Hypothalamus (tissue), 51 donors: ENCODE results near the gene ARPP21.
A peak's percentile ranks its signal among the peaks of the same experiment; 100 is the strongest.

Experiments used
- DNase-seq, 51 donors: peaks; one replicate each; lab custom pipeline; 2025; lab: John Stamatoyannopoulos, UW

The ARPP21 gene

GRCh38 chr3:35671483-35671882 is 32.2 kb downstream of the ARPP21 start:
- DNase-seq: no peak

GRCh38 chr3:35673017-35673416 is 33.7 kb downstream of the ARPP21 start:
- DNase-seq: no peak

GRCh38 chr3:35674451-35675109 is 35.3 kb downstream of the ARPP21 start:
- no peak for DNase-seq

- no peak for DNase-seq
Observed at GRCh38 chr3:35675206-35675605, 35.9 kb downstream of the ARPP21 start.

- no peak for DNase-seq
Observed at GRCh38 chr3:35675621-35676020, 36.3 kb downstream of the ARPP21 start.

- DNase-seq: no peak
Observed at GRCh38 chr3:35677797-35678196, 38.5 kb downstream of the ARPP21 start.

GRCh38 chr3:35678643-35679161 is 39.4 kb downstream of the ARPP21 start:
- peak in 1 of 51 donors; percentile 18 for DNase-seq

GRCh38 chr3:35679409-35680080 is 40.2 kb downstream of the ARPP21 start:
- peak in 1 of 51 donors; percentile 24 for DNase-seq

- DNase-seq: no peak
Observed at GRCh38 chr3:35680866-35681650, 41.7 kb downstream of the ARPP21 start.

GRCh38 chr3:35685153-35685552 is 45.8 kb downstream of the ARPP21 start:
- no peak for DNase-seq

- DNase-seq: no peak
Observed at GRCh38 chr3:35688826-35689225, 49.5 kb downstream of the ARPP21 start.

GRCh38 chr3:35690271-35690670 is 50.9 kb downstream of the ARPP21 start:
- no peak for DNase-seq

- no peak for DNase-seq
Observed at GRCh38 chr3:35705904-35706303, 66.6 kb downstream of the ARPP21 start.

- no peak for DNase-seq
Observed at GRCh38 chr3:35707904-35708303, 68.6 kb downstream of the ARPP21 start.

GRCh38 chr3:35708394-35709271 is 69.3 kb downstream of the ARPP21 start:
- no peak for DNase-seq

GRCh38 chr3:35709691-35710090 is 70.4 kb downstream of the ARPP21 start:
- no peak for DNase-seq

GRCh38 chr3:35710554-35710953 is 71.2 kb downstream of the ARPP21 start:
- DNase-seq: no peak

- no peak for DNase-seq
Observed at GRCh38 chr3:35718921-35719320, 79.6 kb downstream of the ARPP21 start.

GRCh38 chr3:35721628-35722027 is 82.3 kb downstream of the ARPP21 start:
- DNase-seq: no peak

- DNase-seq: no peak
Observed at GRCh38 chr3:35722902-35723301, 83.6 kb downstream of the ARPP21 start.
